H9 (cell line): ENCODE data around the gene PUS10. TPM values are rescaled to one million over a fixed set of nuclear protein-coding genes. Genes with fewer than 3 reads are reported as not detected.

Experiments used
- DNase-seq: peaks from one replicate; pipeline ENCODE4 v3.0.0-alpha.2; 2017
- H2AFZ ChIP-seq: one replicate; pipeline ENCODE4 v1.6.1; 2013; ENCODE audit warnings: mild to moderate bottlenecking, low read length, control low read depth, moderate library complexity
- H2AK5ac ChIP-seq: 2 replicates; pipeline ENCODE4 v1.6.1; 2013; ENCODE audit warnings: low read length, control low read depth, mixed read lengths; ENCODE audit not compliant: insufficient read length
- H2BK120ac ChIP-seq: one replicate; pipeline ENCODE4 v1.6.1; 2013; ENCODE audit warnings: low read depth, mild to moderate bottlenecking, low read length, control low read depth, inconsistent platforms; ENCODE audit not compliant: poor library complexity, severe bottlenecking
- H2BK12ac ChIP-seq: 2 replicates; pipeline ENCODE4 v1.6.1; 2013; ENCODE audit warnings: low read length, control low read depth, mixed read lengths, low read depth; ENCODE audit not compliant: insufficient read length
- H2BK15ac ChIP-seq: 2 replicates; pipeline ENCODE4 v1.6.1; 2013; ENCODE audit warnings: low read depth, low read length, control low read depth
- H2BK20ac ChIP-seq: one replicate; pipeline ENCODE4 v1.6.1; 2013; ENCODE audit warnings: low read depth, mild to moderate bottlenecking, low read length, control low read depth, inconsistent platforms; ENCODE audit not compliant: poor library complexity, severe bottlenecking
- H2BK5ac ChIP-seq: 2 replicates; pipeline ENCODE4 v1.6.1; 2013; ENCODE audit warnings: low read length, control low read depth, mixed read lengths; ENCODE audit not compliant: insufficient read length
- H3K14ac ChIP-seq: 2 replicates; pipeline ENCODE4 v1.6.1; 2013; ENCODE audit warnings: low read length, control low read depth; ENCODE audit not compliant: insufficient read depth
- H3K18ac ChIP-seq: 2 replicates; pipeline ENCODE4 v1.6.1; 2013; ENCODE audit warnings: low read depth, mild to moderate bottlenecking, mixed read lengths, low read length, control low read depth; ENCODE audit not compliant: insufficient read length
- H3K23ac ChIP-seq: 2 replicates; pipeline ENCODE4 v1.6.1; 2013; ENCODE audit warnings: low read length, control low read depth, mixed read lengths, low read depth; ENCODE audit not compliant: insufficient read length
- H3K23me2 ChIP-seq: 2 replicates; pipeline ENCODE4 v1.6.1; 2013; ENCODE audit warnings: low read depth, mild to moderate bottlenecking, mixed read lengths, low read length, control low read depth; ENCODE audit not compliant: insufficient read length, poor library complexity, severe bottlenecking
- H3K27ac ChIP-seq: 2 replicates; pipeline ENCODE4 v1.5.1; 2013; ENCODE audit warnings: low read length, control low read depth, mixed read lengths, low read depth; ENCODE audit not compliant: insufficient read length
- H3K27me3 ChIP-seq: 2 replicates; pipeline ENCODE4 v1.6.1; 2013; ENCODE audit warnings: low read length, control low read depth, inconsistent platforms; ENCODE audit not compliant: insufficient read depth
- H3K4ac ChIP-seq: 2 replicates; pipeline ENCODE4 v1.6.1; 2013; ENCODE audit warnings: low read depth, mild to moderate bottlenecking, control low read depth, inconsistent platforms, low read length, moderate library complexity
- H3K4me1 ChIP-seq: 2 replicates; pipeline ENCODE4 v1.6.1; 2013; ENCODE audit warnings: low read length, control low read depth, inconsistent platforms; ENCODE audit not compliant: insufficient read depth
- H3K4me2 ChIP-seq: 2 replicates; pipeline ENCODE4 v1.6.1; 2013; ENCODE audit warnings: low read length, control low read depth, mixed read lengths; ENCODE audit not compliant: insufficient read length, insufficient read depth
- H3K56ac ChIP-seq: 2 replicates; pipeline ENCODE4 v1.6.1; 2013; ENCODE audit warnings: low read depth, mild to moderate bottlenecking, mixed read lengths, low read length, control low read depth; ENCODE audit not compliant: insufficient read length
- H3K79me1 ChIP-seq: 2 replicates; pipeline ENCODE4 v1.6.1; 2013; ENCODE audit warnings: low read depth, mild to moderate bottlenecking, moderate library complexity, low read length, control low read depth, inconsistent platforms; ENCODE audit not compliant: insufficient read depth, poor library complexity, severe bottlenecking
- H3K79me2 ChIP-seq: 2 replicates; pipeline ENCODE4 v1.6.1; 2013; ENCODE audit warnings: low read length, control low read depth, inconsistent platforms; ENCODE audit not compliant: insufficient read depth
- H3K9ac ChIP-seq: 2 replicates; pipeline ENCODE4 v1.6.1; 2013; ENCODE audit warnings: low read length, control low read depth, mixed read lengths; ENCODE audit not compliant: insufficient read length; ENCODE audit errors: extremely low read depth
- H3K9me3 ChIP-seq: one replicate; pipeline ENCODE4 v1.6.1; 2013; ENCODE audit warnings: low read depth, low read length, inconsistent platforms; ENCODE audit not compliant: control insufficient read depth
- H3T11ph ChIP-seq: one replicate; pipeline ENCODE4 v1.6.1; 2013; ENCODE audit warnings: mild to moderate bottlenecking, low read length, control low read depth, inconsistent platforms
- H4K20me1 ChIP-seq: one replicate; pipeline ENCODE4 v1.6.1; 2013; ENCODE audit not compliant: control insufficient read depth, insufficient read length, insufficient read depth
- H4K5ac ChIP-seq: 2 replicates; pipeline ENCODE4 v1.6.1; 2013; ENCODE audit warnings: low read depth, mild to moderate bottlenecking, mixed read lengths, low read length, control low read depth; ENCODE audit not compliant: insufficient read length
- H4K8ac ChIP-seq: replicated peaks from 2 replicates; pipeline ENCODE4 v1.6.1; 2013; ENCODE audit warnings: low read length, control low read depth, mixed read lengths, low read depth; ENCODE audit not compliant: insufficient read length
- H4K91ac ChIP-seq: 2 replicates; pipeline ENCODE4 v1.6.1; 2013; ENCODE audit warnings: low read depth, mild to moderate bottlenecking, moderate library complexity, mixed read lengths, low read length, control low read depth; ENCODE audit not compliant: insufficient read length
- H3K27ac Mint-ChIP-seq, 3 experiments: 2 replicates in 2 of 3; 3 replicates in 1 of 3; pipeline ENCODE4 v1.8.0; 2020 to 2021; ENCODE audit warnings: mixed read lengths in 3 of 3, mild to moderate bottlenecking in 1 of 3, moderate library complexity in 1 of 3
- H3K27me3 Mint-ChIP-seq: 2 replicates; pipeline ENCODE4 v1.8.0; 2021; ENCODE audit warnings: low read depth, mild to moderate bottlenecking, moderate library complexity, mixed read lengths
- H3K36me3 Mint-ChIP-seq, 3 experiments: 2 replicates in 2 of 3; 3 replicates in 1 of 3; pipeline ENCODE4 v1.8.0; 2020 to 2021; ENCODE audit warnings: low read depth in 3 of 3, mixed read lengths in 3 of 3; ENCODE audit not compliant: insufficient read depth in 1 of 3
- H3K4me1 Mint-ChIP-seq, 2 experiments: 2 replicates each; pipeline ENCODE4 v1.8.0; 2020; ENCODE audit warnings: mixed read lengths in 2 of 2
- H3K4me3 Mint-ChIP-seq, 2 experiments: 2 replicates in 1 of 2; 3 replicates in 1 of 2; pipeline ENCODE4 v1.8.0; 2020 to 2021; ENCODE audit warnings: mild to moderate bottlenecking in 2 of 2, mixed read lengths in 2 of 2, moderate library complexity in 1 of 2
- H3K9me3 Mint-ChIP-seq, 2 experiments: 2 replicates in 1 of 2; 3 replicates in 1 of 2; pipeline ENCODE4 v1.8.0; 2020; ENCODE audit warnings: mild to moderate bottlenecking in 2 of 2, mixed read lengths in 2 of 2, moderate library complexity in 1 of 2
- CTCF ChIP-seq: fragments of 200-600 bp; sonication (generic); conservative IDR thresholded peaks from 3 replicates; pipeline ENCODE4 v1.8.0; 2021; ENCODE audit warnings: antibody characterized with exemption, mild to moderate bottlenecking
- WGBS: extraction: QIAGEN DNeasy Blood & Tissue Kit; methylation state at CpG from one replicate; pipeline ENCODE4 v1.1.7; 2013; ENCODE audit warnings: missing lambda C conversion rate, low lambda C conversion rate, mixed read lengths; ENCODE audit not compliant: insufficient read length; ENCODE audit errors: extremely low coverage; 5-methylcytosine and 5-hydroxymethylcytosine counted together
- total RNA-seq: library from RNA; stranded (reverse); gene quantifications from 2 replicates; pipeline ENCODE4 v1.2.1, GENCODE V29; 2021

Gene PUS10
- total RNA-seq, 1 experiment from 2014 or later = 2.3 TPM

GRCh38 chr2:60974652-60975051 is 43.4 kb downstream of the PUS10 start:
- Histone ChIP-seq H4K5ac (no peak overlapping the region), H2BK5ac (no peak overlapping the region), H3K4me2 (no peak overlapping the region), H2BK120ac (no peak overlapping the region), H3T11ph (no peak overlapping the region), H2BK15ac (no peak overlapping the region), H3K4ac (no peak overlapping the region), H2AFZ (no peak overlapping the region), H4K8ac (no peak overlapping the region), H2BK12ac (no peak overlapping the region), H2BK20ac (no peak overlapping the region), H3K14ac (no peak overlapping the region), H3K4me1 (no peaks in the 10 kb centered on the region), H3K23me2 (no peaks in the 10 kb centered on the region), H3K9ac (no peak overlapping the region), H3K56ac (no peak overlapping the region), H3K18ac (no peak overlapping the region), H4K20me1 (no peaks in the 10 kb centered on the region), H3K23ac (no peak overlapping the region), H3K27ac (no peak overlapping the region), H3K9me3 (no peaks in the 10 kb centered on the region), H3K27me3 (no peaks in the 10 kb centered on the region), H3K79me1 (no peaks in the 10 kb centered on the region), H3K79me2 (no peaks in the 10 kb centered on the region), H2AK5ac (no peak overlapping the region), H4K91ac (no peak overlapping the region)
- Mint-ChIP-seq H3K27ac (no peak overlapping the region), H3K27me3 (no peaks in the 10 kb centered on the region), H3K4me3 (no peak overlapping the region), H3K9me3 (no peaks in the 10 kb centered on the region), H3K36me3 (no peaks in the 10 kb centered on the region), H3K4me1 (no peaks in the 10 kb centered on the region)
- TF ChIP-seq CTCF = no peak
- WGBS = no CpG with 5 or more reads among the region's 16 CpGs
- DNase-seq = no peak
